MCF 10A (cell line): ENCODE data around the gene MAPK1. TPM values are rescaled to one million over a fixed set of nuclear protein-coding genes. Genes with fewer than 3 reads are reported as not detected.

Source experiments
- BruUV-seq: library from RNA; stranded (reverse); fragments of 400-500 nt; replicated peaks from 2 replicates; lab custom pipeline; 2021; lab: Mats Ljungman, UMichigan
- CTCF ChIA-PET: fragments of 300-600 bp; sonication (Branson Sonifier 250); formaldehyde crosslinking; extraction: SDS; loops from one replicate; lab custom pipeline; 2021; ENCODE audit warnings: antibody characterized with exemption, inconsistent platforms; lab: Yijun Ruan, JAX
- POLR2A ChIA-PET: fragments of 300-600, 350-650 bp; sonication (Branson Sonifier 250); formaldehyde crosslinking; extraction: SDS; loops from one replicate; lab custom pipeline; 2020; ENCODE audit warnings: antibody characterized with exemption, inconsistent platforms; lab: Yijun Ruan, JAX
- DNase-seq: peaks from one replicate; pipeline ENCODE4 v3.0.0-alpha.2; 2018; ENCODE audit not compliant: unreplicated experiment
- H3K27ac Mint-ChIP-seq: one replicate; pipeline ENCODE4 v1.8.0; 2022; ENCODE audit warnings: mild to moderate bottlenecking, low read depth, mixed read lengths; ENCODE audit not compliant: unreplicated experiment
- H3K27me3 Mint-ChIP-seq: one replicate; pipeline ENCODE4 v1.8.0; 2022; ENCODE audit warnings: mixed read lengths; ENCODE audit not compliant: insufficient read depth, unreplicated experiment
- H3K36me3 Mint-ChIP-seq: one replicate; pipeline ENCODE4 v1.8.0; 2022; ENCODE audit warnings: mild to moderate bottlenecking, moderate library complexity, mixed read lengths; ENCODE audit not compliant: insufficient read depth, unreplicated experiment
- H3K4me1 Mint-ChIP-seq: one replicate; pipeline ENCODE4 v1.8.0; 2022; ENCODE audit warnings: mixed read lengths; ENCODE audit not compliant: insufficient read depth, unreplicated experiment
- H3K4me3 Mint-ChIP-seq: one replicate; pipeline ENCODE4 v1.8.0; 2022; ENCODE audit warnings: mild to moderate bottlenecking, moderate library complexity, mixed read lengths; ENCODE audit not compliant: unreplicated experiment
- H3K9me3 Mint-ChIP-seq: one replicate; pipeline ENCODE4 v1.8.0; 2022; ENCODE audit warnings: mixed read lengths; ENCODE audit not compliant: unreplicated experiment
- intact Hi-C: fragments of 100-400 bp; cut with micrococcal nuclease; formaldehyde crosslinking; loops from 2 replicates; pipeline ENCODE4 v1.14.1; 2022
- total RNA-seq: library from RNA; stranded (reverse); gene quantifications from 2 replicates; pipeline ENCODE4 v1.2.3, GENCODE V29; 2022
- TF ChIP-seq, protein P1 (sequence below): fragments of 200-600 bp; IDR thresholded peaks from one replicate; pipeline ENCODE4 v1.8.0; 2022; ENCODE audit warnings: antibody characterized with exemption, mild to moderate bottlenecking; ENCODE audit not compliant: unreplicated experiment

The MAPK1 gene
- total RNA-seq, 1 experiment from 2014 or later = 123 TPM

DNA sequence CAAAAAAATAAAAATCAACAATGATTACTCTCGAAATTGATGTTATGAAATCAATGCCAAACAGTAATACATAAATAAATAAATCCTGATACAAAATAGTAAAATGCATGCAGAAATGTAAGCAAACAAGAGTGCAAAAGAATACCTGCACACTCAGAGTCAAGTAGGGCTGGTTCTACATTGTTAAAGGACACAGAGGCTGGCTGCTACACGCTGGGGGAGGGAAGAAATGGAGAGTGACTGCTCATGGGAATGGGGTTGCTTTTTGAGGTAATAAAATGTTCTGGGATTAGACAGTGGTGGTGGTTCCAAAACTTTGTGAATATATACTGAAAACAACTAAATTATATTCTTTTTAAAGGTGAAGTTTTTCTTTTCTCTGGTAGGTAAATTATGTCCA, 32.1 kb downstream of the MAPK1 start:
- intact Hi-C loops = no loop called here
- Mint-ChIP-seq H3K9me3 (no peaks in the 10 kb centered on the region), H3K27ac (no peak overlapping the region), H3K4me3 (no peak overlapping the region), H3K36me3 (no peaks in the 10 kb centered on the region), H3K27me3 (no peaks in the 10 kb centered on the region), H3K4me1 (peaks cover 25% of the 10 kb centered on the region)
- no TSS peak for BruUV-seq
- TF ChIP-seq, protein P1, sequence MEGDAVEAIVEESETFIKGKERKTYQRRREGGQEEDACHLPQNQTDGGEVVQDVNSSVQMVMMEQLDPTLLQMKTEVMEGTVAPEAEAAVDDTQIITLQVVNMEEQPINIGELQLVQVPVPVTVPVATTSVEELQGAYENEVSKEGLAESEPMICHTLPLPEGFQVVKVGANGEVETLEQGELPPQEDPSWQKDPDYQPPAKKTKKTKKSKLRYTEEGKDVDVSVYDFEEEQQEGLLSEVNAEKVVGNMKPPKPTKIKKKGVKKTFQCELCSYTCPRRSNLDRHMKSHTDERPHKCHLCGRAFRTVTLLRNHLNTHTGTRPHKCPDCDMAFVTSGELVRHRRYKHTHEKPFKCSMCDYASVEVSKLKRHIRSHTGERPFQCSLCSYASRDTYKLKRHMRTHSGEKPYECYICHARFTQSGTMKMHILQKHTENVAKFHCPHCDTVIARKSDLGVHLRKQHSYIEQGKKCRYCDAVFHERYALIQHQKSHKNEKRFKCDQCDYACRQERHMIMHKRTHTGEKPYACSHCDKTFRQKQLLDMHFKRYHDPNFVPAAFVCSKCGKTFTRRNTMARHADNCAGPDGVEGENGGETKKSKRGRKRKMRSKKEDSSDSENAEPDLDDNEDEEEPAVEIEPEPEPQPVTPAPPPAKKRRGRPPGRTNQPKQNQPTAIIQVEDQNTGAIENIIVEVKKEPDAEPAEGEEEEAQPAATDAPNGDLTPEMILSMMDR = no peak
- no peak for DNase-seq
- POLR2A ChIA-PET = no interaction called here
- CTCF ChIA-PET = interaction anchor here (0.6 kb wide), 1 partner anchor 24 kb away, joined by 3 read pairs; no protein-coding TSS in a partner anchor

DNA sequence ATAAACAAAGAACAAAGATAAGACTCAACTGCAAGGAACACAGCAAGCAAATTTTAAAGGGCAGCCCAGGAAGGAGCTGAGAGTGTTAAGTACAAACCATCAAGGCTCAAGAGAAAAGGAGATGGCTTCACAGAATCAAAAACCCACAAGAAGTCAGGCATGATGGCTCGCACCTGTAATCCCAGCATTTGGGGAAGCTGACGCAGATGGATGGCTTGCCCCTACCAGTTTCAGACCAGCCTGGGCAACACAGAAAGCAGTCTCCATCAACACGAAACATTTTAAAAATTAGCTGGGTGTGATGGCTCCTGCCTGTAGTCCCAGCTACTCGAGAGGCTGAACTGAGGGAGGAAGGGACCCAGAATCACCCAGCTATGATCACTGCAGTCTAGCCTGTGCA, 32.6 kb downstream of the MAPK1 start:
- POLR2A ChIA-PET = interaction anchor here (1.1 kb wide), 1 partner anchor 31 kb away, joined by 4 read pairs; no protein-coding TSS in a partner anchor
- intact Hi-C loops = no loop called here
- H3K4me1 Mint-ChIP-seq = peaks cover 25% of the 10 kb centered on the region
- no peaks in the 10 kb centered on the region for H3K27me3 Mint-ChIP-seq
- no peaks in the 10 kb centered on the region for H3K9me3 Mint-ChIP-seq
- DNase-seq = no peak
- H3K27ac Mint-ChIP-seq = no peak overlapping the region
- no TSS peak for BruUV-seq
- TF ChIP-seq, protein P1 = no peak
- H3K4me3 Mint-ChIP-seq = no peak overlapping the region
- no peaks in the 10 kb centered on the region for H3K36me3 Mint-ChIP-seq
- CTCF ChIA-PET = interaction anchor here (0.6 kb wide), 1 partner anchor 28 kb away, joined by 3 read pairs; no protein-coding TSS in a partner anchor

GRCh38 chr22:21832291-21833290, 34.9 kb downstream of the MAPK1 start:
- Mint-ChIP-seq H3K4me3 (no peak overlapping the region), H3K36me3 (no peaks in the 10 kb centered on the region), H3K27ac (no peak overlapping the region), H3K9me3 (no peaks in the 10 kb centered on the region), H3K27me3 (no peaks in the 10 kb centered on the region), H3K4me1 (peaks cover 30% of the 10 kb centered on the region)
- TF ChIP-seq, protein P1 = no peak
- CTCF ChIA-PET = interaction anchor here (0.7 kb wide), 2 partner anchors 58 to 105 kb away, joined by 3 read pairs; no protein-coding TSS in a partner anchor
- no TSS peak for BruUV-seq
- no peak for DNase-seq
- intact Hi-C loops = no loop called here
- POLR2A ChIA-PET = no interaction called here

- POLR2A ChIA-PET = interaction anchor here (0.7 kb wide), 1 partner anchor 191 kb away, joined by 3 read pairs; no protein-coding TSS in a partner anchor
- intact Hi-C loops = no loop called here
- BruUV-seq = no TSS peak
- Mint-ChIP-seq H3K4me3 (no peak overlapping the region), H3K27ac (no peak overlapping the region), H3K9me3 (no peaks in the 10 kb centered on the region), H3K36me3 (no peaks in the 10 kb centered on the region), H3K4me1 (peaks cover 22% of the 10 kb centered on the region), H3K27me3 (no peaks in the 10 kb centered on the region)
- no peak for DNase-seq
- CTCF ChIA-PET = no interaction called here
- TF ChIP-seq, protein P1 = no peak
Observed at GRCh38 chr22:21829523-21829922, 37.9 kb downstream of the MAPK1 start.
